GM21619 (cell line): Measurements from ENCODE around the gene TRIM3.

Experiments
- ATAC-seq: cut with Tn5 transposase; IDR thresholded peaks from one replicate; pipeline ENCODE4 v1.9.1; 2021; ENCODE audit not compliant: unreplicated experiment

The TRIM3 gene

DNA sequence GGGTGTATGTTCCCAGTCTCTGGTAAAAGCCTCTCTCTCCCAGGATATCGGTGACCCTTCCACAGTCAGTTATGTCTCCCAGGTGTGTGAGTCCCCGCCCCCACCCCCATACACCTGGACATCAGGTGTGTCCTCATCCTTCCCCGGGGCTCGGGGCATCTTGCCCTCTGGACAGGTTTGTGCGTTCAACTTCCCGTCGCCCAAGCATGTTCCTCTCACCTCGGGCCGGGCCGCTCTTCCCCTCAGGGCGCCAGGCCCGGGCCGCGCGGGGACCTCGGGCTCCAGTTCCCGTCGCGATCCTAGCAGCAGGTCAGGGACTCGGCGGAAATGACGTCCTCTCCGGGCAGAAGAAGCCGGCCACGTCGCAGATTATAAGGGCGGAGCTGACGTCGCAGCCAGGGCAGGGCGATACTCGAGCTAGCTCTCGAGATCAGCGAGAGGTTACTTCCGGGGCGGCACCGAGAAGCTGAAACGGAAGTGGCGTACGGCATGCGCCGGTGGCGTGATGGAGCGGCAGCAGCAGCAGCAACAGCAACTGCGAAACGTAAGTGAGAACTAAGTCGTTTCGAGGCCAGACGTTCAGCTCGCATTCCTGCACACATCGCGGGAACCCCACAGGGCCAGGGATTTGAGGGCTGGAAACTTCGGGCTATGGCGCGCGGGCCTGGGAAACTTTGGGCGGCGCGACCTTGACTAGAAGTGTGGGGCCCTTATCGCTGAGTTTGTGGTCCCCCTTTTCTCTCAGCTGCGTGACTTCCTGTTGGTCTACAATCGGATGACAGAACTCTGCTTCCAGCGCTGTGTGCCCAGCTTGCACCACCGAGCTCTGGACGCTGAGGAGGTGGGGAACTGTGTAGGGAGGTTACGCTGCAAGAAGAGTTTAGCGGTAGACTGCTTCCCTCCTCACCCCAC lies 7.5 kb upstream of the TRIM3 start, which contains the start of the genes ARFIP2 and TIMM10B:
Gene ARFIP2 (minus strand): TSS at position 320 of the 912 bp plus-strand sequence. CDS start 910 bp downstream, outside the sequence.
Gene TIMM10B (plus strand): TSS at position 490 of the 912 bp plus-strand sequence. CDS start 16 bp downstream, at position 506.
- peak; percentile 99 for ATAC-seq

DNA sequence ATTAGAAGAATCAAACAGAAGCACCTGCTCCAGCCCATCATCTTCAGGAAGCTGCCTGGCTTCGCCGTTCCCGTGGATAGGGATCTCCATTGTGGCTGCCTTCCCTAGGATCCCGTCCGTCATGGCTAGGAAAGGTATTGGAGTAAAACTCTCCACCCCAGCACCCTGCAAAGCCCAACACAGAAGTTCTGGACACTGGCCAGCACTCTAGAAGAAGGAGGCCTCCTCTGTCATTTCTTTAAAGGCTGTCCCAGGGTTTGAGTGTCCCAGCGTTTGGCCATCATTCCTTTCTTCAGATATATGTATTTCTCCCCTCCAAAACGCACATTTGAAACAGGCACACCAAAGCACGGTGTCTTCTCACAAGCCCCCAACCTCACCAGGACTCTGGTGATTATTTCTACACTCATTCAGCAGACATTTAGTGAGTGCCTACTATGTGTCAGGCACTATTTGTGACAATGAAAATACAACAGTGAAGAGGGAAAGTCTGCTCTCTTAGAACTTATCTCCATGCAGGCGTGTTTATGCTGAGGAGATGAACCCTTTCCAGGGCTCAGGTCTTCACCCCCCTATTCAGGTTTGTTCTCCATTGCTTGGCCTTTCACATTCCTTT lies 6.7 kb upstream of the TRIM3 start:
- no peak for ATAC-seq

DNA sequence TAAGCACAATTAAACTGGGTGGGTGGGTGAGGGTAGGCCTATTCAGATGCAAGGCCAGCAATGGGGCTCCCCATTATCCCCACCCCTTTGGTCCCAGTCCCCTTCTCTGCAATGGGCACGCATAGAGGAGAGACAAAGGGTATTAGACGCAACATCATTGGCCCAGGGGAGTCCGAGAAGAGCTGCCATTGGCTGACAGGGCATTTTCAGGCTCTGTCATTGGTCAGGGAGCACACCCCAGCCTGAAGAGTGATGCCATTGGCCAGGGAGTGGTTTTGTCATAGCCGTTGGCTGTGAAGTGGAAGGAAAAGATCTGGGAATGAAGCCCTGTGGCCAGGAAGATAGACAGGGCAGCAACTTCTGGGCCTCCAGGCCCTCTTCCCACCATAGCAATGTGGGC lies 2.8 kb upstream of the TRIM3 start:
- no peak for ATAC-seq

DNA sequence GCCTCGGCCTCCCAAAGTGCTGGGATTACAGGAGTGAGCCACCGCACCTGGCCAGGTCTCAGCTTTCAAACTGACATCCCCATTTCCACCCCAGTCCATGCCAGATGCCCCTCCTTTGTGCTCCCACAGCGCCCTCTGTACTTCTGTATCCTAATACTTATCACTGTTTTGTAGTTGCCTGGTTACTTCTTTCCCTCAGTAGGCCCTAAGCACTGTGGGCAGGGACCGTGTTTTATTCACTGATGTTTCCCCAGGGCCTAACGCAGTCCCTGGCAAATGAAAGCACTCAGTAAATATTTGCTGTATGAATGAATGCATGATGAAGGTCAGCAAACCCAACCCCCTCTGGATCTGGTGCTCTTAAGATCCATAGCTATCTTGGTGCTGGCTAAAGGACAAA lies 2.2 kb upstream of the TRIM3 start:
- no peak for ATAC-seq

DNA sequence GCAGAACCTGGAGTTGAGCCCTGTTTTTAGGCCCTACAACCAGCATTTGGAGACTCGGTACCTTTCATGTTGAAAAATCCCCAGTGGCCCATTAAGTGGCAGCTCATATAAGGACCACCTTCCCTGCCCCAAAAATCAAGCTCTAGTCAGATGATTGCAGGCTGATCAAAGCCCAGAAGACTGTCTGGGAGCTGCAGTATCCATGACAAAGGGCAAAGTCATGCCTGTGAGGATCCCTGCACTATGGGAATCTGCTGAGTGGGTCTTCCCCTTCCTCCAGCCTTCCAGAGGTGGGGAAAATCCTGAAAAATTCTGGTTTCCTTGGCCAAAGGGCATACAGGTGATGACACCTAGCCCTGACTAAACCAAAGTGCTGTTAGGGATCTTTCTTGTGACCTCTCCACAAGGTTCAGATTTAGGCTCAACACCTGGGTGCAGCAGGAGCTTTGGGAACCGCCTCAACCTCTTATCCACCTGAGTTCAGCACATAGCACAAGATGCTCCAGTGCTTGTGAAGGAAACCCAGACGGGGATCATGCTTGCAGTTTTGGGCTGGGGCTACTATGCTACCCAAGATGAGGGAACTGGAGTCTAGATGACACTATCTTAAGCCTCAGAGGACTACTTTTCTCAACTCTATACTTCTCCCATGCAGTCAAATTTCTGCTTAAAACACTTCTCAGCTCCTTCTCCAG lies 1.2 kb upstream of the TRIM3 start:
- ATAC-seq, result no peak

DNA sequence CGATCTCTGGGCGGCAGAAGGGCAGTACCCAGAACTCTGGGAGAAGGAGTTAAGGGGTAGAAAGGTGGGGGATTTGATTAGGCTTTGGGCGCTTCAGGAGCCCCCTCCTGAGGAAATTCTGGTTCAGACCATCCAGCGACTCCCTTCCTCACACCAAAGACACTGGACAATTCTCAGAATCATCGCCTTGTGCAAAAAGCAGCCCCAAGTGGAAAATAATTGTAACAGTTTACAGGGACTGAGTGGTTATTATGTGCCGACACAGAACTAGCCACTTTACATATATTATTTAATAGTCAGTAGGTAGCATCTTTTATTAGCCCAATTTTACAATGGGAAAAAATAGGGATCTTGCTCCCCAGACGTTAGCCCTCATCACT lies 662 bp upstream of the TRIM3 start:
- ATAC-seq, result no peak

DNA sequence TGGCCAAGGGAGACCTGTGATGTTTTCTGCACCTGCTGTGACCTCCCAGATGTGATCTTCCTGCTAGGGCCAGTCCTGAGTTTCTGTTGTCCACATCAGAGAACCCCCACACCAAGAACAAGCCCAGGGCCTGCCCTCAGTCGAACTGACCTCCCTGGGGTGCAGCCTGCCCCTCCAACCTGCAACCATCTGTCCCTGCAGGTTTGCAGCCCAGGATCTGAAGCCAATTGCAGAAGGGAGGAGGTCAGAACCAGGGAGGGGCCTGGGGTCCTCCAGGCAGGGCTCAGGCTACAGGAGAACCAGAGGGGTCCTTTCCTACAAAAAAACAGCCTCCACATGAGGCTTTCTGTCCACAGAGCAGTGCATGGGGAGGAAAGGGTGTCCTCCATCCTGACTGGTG lies 807 bp downstream of the TRIM3 start:
- ATAC-seq, result no peak

DNA sequence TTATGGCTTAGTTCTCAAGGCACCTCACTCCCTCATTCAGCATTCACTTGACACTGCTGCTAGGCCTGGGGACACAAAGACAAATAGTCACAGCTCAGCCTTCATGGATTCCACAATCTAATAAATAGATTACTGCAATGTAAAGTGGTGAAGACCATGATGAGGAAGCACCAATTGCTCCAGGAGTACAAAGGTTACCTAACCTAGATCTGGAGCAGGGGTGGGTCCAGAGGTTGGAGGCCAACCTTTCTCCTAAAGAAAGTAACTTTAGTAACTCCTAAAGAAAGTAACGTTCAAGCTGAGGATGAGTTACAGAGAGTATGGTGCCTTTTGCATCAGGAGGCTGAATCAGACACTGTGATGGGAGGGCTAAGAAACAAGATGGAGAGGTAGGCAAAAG lies 4.1 kb downstream of the TRIM3 start:
- ATAC-seq, result no peak

DNA sequence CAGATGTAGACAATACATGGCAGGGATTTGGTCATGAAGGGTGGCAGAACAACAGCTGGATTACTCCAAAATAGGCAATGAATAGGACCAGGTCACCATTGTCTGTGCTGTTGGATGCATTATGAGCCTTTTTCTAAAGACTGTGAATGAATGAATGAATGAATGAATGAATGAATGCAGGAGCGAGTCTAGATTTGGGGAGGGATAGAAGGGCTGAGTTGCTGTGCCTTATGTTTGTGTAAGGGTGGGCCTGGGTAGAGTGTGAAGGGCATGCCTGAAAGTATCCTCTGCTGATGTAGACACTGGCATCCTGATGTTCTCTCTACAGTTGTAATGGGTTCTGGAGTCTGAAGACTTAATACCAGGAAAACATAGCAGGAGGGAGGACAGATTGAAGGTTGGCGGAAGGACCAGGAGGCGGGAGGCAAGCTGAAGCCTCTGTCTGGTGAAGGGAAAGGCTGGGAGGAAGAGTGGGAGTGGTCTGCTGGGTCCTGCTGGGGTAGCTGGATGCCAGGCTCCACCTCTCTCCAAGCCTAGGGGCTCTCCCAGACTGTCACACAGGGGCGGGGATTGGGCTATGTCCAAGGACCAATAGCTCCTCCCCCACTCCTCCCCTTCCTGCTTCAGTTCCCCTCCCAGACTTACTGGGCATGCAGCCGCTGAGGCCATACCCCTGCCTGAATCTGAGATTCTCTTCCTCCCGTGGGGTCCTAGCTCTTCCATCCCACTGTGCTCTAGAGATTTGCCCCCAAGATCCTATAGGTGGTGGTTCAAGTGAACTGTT lies 4.8 kb downstream of the TRIM3 start:
- ATAC-seq, result peak; percentile 62

DNA sequence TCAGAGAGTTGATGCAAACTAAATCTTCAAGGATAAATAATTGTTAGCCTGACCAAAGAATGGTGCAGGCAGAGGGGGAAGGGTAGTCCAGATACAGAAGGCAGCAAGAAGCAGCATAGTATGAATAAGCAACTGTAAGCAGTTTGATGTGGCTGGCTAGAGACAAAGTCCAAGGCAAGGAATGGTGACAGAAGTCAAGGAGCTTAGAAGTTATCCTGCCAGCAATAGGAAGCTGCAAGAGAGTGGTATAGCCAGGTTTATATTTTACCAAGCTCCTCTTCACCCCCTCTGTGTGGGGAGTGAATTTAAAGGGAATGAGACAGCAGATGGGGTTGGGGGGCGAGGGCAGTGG lies 14.7 kb downstream of the TRIM3 start:
- ATAC-seq, result no peak

DNA sequence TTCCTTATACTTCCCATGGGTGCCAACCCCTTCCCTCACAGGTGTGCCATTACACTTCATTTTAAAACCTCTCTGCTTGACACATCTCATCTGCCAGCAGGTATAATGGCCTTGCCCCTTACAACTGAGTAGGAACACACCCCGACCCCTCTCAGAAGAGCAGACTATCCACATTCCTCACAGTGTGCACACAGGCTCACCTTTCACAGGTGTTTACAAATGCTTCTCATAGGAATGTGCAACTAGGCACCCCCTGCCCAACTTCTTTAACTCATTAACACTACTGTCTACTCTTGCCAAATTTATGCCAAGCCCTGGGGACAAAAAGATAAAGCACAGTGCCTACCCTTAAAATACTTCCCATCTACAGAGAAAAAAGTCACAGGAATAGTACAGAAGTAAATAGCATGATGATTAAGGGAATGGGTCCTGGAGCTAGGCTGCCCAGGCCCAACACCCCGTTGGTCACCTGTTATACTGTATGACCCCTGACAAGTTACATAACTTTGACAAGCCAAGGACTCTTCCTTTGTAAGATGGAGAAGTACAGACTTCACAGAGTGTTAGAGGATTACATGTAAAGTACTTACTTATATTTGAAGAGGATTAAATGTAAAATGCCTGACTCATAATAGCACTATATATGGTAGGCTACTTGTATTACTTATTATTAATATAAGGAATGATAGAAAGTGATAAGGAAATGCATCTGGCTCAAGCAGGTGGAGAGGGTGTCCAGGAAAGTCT lies 15.2 kb downstream of the TRIM3 start:
- no peak for ATAC-seq

DNA sequence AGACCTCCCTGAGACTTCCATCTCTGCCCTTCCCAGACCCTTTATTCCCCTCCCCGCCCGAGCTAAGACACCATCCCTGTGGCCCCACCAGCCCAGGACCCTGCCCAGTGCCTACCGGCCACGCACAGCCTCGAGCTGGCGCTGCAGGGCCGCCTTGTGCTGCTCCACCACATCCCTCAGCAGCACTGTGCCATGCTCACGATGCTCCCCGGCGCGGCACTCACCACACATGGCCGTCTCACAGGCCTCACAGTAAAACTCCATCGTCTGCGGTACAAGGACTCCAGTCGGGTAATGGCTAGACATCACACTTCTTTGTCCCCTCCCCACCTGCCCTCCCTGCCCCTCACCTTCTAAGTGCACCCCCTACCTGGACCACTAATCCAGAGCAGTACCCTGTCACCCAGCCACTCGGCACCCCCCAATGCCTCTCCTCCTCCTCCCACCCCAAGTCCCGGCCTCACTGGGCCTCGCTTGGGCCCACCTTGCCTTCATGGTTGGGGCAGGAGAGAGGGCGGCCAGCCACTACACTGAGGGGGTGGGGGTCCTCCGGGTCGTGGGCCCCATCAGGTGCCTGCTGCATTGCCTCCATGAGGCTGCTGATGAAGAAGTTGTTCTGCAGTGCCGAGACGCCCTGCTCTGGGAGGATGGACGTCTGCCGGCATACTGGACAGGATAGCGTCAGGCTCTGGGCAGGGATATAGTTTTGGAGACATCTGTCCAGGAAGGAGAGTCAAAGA lies 16.0 kb downstream of the TRIM3 start:
- ATAC-seq, result no peak

DNA sequence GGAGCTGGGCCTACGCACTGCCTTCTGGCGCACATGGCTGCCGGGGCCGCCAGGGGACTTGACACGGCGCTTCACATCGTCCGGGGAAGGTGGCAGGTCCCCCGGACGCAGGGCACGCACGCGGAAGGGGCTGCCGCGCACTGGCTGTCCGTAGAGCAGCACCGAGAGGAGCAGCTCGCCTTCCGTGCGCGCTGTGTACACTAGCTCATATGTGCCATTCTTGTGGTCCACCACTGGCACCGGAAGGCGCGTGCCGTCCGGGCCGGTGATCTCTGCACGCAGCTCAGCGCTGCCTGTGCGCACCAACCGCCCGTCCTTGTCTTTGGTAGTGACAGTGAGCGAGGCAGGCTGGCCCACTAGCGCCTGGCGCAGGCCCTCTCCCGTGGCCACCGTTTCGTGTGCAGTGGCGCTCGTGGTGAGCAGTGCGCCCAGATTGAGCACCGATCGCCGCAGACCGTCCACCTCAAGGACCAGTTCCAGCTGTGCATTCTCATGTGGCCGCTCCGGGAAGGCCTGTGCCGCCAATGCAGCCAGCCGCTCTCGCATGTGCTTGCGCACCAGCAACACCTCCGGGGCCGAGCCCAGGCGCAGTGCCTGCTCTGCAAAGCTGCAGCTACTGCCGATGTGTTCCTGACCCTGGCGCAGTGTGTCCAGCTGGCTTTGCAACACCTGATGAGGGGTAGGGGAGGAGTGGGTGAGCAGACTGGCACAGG lies 17.2 kb downstream of the TRIM3 start:
- no peak for ATAC-seq

DNA sequence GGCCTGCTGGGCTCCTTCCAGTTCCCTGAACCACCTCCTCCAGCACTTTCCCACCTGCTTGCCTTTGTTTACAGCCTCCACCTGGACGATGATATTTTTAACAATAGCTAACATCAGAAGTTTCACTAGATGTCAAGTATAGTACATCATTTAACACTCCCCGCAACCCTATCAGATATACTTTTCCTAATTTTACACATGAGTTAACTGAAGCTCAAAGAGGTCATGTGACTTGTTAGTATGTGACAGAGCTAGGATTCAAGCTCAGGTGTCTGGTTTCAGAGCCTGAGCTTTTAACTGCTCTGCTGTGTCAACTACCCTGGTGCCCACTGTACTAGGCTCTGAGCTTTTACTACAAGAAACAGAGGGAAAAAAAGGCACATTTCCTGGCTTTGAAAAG lies 18.7 kb downstream of the TRIM3 start:
- no peak for ATAC-seq

DNA sequence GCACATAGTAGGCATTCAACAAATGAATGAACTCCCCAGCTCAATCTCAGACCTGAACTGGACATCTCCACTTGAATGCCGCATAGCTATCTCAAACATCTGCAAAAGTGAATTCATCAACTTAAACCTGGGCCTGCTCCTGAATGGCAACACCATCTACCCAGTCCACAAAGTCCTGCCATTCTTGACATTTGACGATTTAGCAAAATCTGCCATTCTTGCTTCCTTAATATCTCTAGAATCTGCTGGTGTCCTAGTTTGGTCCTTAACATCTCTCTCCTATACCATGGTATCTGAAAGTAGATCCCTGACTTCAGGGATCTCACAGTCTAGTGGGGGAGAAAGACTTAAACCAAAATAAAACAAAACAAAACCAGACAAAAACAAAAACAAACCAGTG lies 20.6 kb downstream of the TRIM3 start:
- ATAC-seq, result no peak

DNA sequence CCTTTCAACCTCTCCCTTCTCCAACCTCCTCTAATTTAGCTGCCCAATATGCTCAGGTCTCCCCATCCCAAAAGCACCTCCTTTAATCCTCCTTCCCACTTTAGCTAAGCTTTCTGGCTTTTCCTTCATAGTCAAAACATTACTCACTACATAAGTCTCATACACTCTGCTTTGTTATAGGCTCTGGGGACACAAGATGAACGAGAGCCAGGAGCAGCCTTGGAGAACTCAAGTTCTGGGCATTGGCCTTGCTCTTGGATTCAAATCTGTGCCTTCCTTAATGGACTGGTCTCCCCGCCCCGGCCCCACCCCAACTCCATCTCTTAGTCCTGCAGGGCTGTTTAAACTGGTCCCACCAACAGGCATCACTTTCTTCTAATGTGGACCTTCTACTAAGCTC lies 21.5 kb downstream of the TRIM3 start:
- no peak for ATAC-seq

DNA sequence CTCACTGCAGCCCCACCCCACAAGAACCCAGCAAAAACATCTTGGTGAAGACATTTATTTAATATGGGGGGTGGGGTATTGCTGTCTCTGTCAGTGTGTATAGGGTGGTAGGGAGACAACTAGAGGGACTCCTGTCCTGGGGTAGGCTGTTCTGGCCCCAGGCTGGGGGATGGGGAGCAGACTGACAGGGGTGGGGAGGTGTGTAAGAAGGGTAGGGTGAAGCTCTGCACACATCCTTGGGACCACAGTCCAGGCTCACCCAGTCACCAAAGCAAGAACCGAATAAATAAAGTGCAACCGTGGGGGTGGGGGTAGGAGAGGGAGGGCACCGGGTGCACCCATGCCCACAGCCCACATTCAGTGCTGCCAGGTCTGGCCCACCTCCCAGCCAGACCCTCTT lies 25.2 kb downstream of the TRIM3 start:
- no peak for ATAC-seq

DNA sequence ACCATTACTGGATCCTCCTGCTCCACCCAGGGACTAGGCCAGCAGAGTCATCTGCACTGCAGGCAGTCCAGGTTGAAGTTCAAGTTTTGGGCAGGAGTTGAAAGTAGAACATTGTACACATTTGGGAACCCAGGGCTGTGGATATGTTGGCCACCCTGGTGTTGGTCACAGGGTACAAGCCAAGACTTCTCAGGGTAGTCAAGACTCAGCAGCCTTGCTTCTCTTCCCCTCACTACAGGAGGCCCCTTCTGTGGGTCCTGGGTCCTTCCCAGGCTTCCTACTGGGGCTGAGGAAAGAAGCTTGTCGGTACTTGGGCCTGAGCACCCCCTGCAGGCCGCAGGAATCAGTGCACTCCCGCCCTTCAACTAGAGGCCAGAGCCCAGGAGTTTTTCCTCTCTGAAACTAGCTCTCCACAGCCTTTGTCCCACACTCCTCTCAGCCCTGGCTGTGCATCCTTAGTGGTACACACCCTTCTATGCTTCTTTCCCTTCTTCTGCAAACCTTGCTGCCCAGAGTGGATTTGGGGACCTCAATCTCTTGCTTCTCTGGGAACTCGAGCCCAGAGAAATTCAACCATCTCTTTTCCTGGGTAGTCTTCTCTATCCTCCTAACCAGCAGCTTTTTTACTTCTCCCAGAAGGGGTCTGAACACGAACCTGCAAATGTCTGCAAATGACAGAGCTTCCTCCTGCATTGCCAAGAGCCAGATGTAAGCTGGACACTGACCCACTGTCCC lies 30.3 kb downstream of the TRIM3 start:
- peak; percentile 85 for ATAC-seq
